Neural cell (in vitro differentiated cells): ENCODE data around the gene CABP4. TPM values are rescaled to one million over a fixed set of nuclear protein-coding genes. Genes with fewer than 3 reads are reported as not detected.

Source experiments
- H2AFZ ChIP-seq: fragments of 200-600, 300-800 bp; sonication (generic), shearing (Covaris generic); 2 replicates; pipeline ENCODE4 v1.6.0; 2014; ENCODE audit warnings: low read depth, mild to moderate bottlenecking, antibody characterized with exemption, low read length, moderate library complexity
- H3F3A ChIP-seq: fragments of 200-600 bp; shearing (Covaris generic); 2 replicates; pipeline ENCODE4 v1.6.1; 2016; ENCODE audit warnings: mild to moderate bottlenecking, moderate library complexity, mixed read lengths, antibody characterized with exemption, low read length; ENCODE audit not compliant: insufficient read depth, poor library complexity, severe bottlenecking
- H3K27ac ChIP-seq: fragments of 200-600, 300-800 bp; sonication (generic), shearing (Covaris generic); 2 replicates; pipeline ENCODE4 v1.5.1; 2014; ENCODE audit warnings: mild to moderate bottlenecking, low read length, moderate library complexity
- H3K27me3 ChIP-seq: fragments of 300-800, 200-600 bp; sonication (generic), shearing (Covaris generic); 2 replicates; pipeline ENCODE4 v1.6.0; 2014; ENCODE audit warnings: mild to moderate bottlenecking, low read depth, low read length, moderate library complexity; ENCODE audit not compliant: insufficient read depth
- H3K36me3 ChIP-seq: fragments of 300-800, 200-600 bp; sonication (generic), shearing (Covaris generic); 2 replicates; pipeline ENCODE4 v1.5.1; 2014; ENCODE audit warnings: mild to moderate bottlenecking, antibody characterized with exemption, low read length, moderate library complexity; ENCODE audit not compliant: insufficient read depth
- H3K4me2 ChIP-seq: fragments of 300-800, 200-600 bp; sonication (generic), shearing (Covaris generic); 2 replicates; pipeline ENCODE4 v1.6.0; 2014; ENCODE audit warnings: mild to moderate bottlenecking, low read length
- H3K4me3 ChIP-seq: fragments of 300-800, 200-600 bp; sonication (generic), shearing (Covaris generic); 2 replicates; pipeline ENCODE4 v1.5.1; 2014; ENCODE audit warnings: mild to moderate bottlenecking, low read length, moderate library complexity
- H3K79me2 ChIP-seq: fragments of 200-600 bp; shearing (Covaris generic); replicated peaks from 2 replicates; pipeline ENCODE4 v1.6.0; 2014; ENCODE audit warnings: mild to moderate bottlenecking, low read length, moderate library complexity; ENCODE audit not compliant: insufficient read depth
- H3K9ac ChIP-seq: fragments of 300-800, 200-600 bp; sonication (generic), shearing (Covaris generic); 2 replicates; pipeline ENCODE4 v1.6.1; 2016; ENCODE audit warnings: mild to moderate bottlenecking, low read length, mixed read lengths
- H3K9me2 ChIP-seq: fragments of 200-600 bp; shearing (Covaris generic); 2 replicates; pipeline ENCODE4 v1.6.1; 2016; ENCODE audit warnings: mild to moderate bottlenecking, low read length, mixed read lengths; ENCODE audit not compliant: insufficient read depth
- H3K9me3 ChIP-seq: fragments of 200-600, 300-800 bp; sonication (generic), shearing (Covaris generic); 2 replicates; pipeline ENCODE4 v1.6.1; 2016; ENCODE audit warnings: mild to moderate bottlenecking, mixed run types, low read length, moderate library complexity, mixed read lengths
- H4K20me1 ChIP-seq: fragments of 200-600 bp; shearing (Covaris generic); 2 replicates; pipeline ENCODE4 v1.6.1; 2016; ENCODE audit warnings: mild to moderate bottlenecking, mixed run types; ENCODE audit not compliant: insufficient read depth
- CTCF ChIP-seq: fragments of 450-650 bp; IDR thresholded peaks from 2 replicates; pipeline ENCODE4 v1.5.1; 2014; ENCODE audit warnings: antibody characterized with exemption, mild to moderate bottlenecking, moderate library complexity; ENCODE audit not compliant: poor library complexity, severe bottlenecking
- EP300 ChIP-seq: fragments of 450-650 bp; conservative IDR thresholded peaks from 2 replicates; pipeline ENCODE4 v1.6.1; 2014; ENCODE audit warnings: antibody characterized with exemption, mild to moderate bottlenecking, moderate library complexity; ENCODE audit not compliant: poor library complexity, severe bottlenecking
- EZH2 ChIP-seq: fragments of 200-600, 300-800 bp; shearing (Covaris generic), sonication (generic); IDR thresholded peaks from 2 replicates; pipeline ENCODE4 v1.6.1; 2014; ENCODE audit warnings: antibody characterized with exemption, low read length, borderline replicate concordance, mild to moderate bottlenecking; ENCODE audit not compliant: insufficient read depth, poor library complexity, severe bottlenecking
- MXI1 ChIP-seq: fragments of 450-650 bp; conservative IDR thresholded peaks from 2 replicates; pipeline ENCODE4 v1.6.1; 2014; ENCODE audit warnings: antibody characterized with exemption, mild to moderate bottlenecking; ENCODE audit not compliant: poor library complexity, severe bottlenecking
- POLR2AphosphoS5 ChIP-seq: IDR thresholded peaks from 2 replicates; pipeline ENCODE4 v1.6.1; 2012
- RAD21 ChIP-seq: fragments of 450-650 bp; conservative IDR thresholded peaks from 2 replicates; pipeline ENCODE4 v1.6.1; 2014; ENCODE audit warnings: antibody characterized with exemption, mild to moderate bottlenecking, moderate library complexity
- REST ChIP-seq: IDR thresholded peaks from 2 replicates; pipeline ENCODE4 v1.6.1; 2012; ENCODE audit warnings: borderline replicate concordance
- SMC3 ChIP-seq: fragments of 450-650 bp; conservative IDR thresholded peaks from 2 replicates; pipeline ENCODE4 v1.6.1; 2014; ENCODE audit warnings: antibody characterized with exemption, mild to moderate bottlenecking, moderate library complexity; ENCODE audit not compliant: poor library complexity
- TAF1 ChIP-seq: IDR thresholded peaks from 2 replicates; pipeline ENCODE4 v1.6.1; 2012; ENCODE audit warnings: low read depth
- polyA plus RNA-seq: library from polyadenylated mRNA; depleted of rRNA; stranded (reverse); fragments of >200 nt; gene quantifications from 2 replicates; pipeline ENCODE4 v1.2.3, GENCODE V29; 2014

CABP4 gene
- polyA plus RNA-seq, 1 donor from 2014 or later, result not detected

GRCh38 chr11:67418476-67419281 is 36.5 kb upstream of the CABP4 start:
- H3K27ac ChIP-seq, result no peak overlapping the region
- H3K36me3 ChIP-seq, result no peaks in the 10 kb centered on the region
- no peaks in the 10 kb centered on the region for H3K79me2 ChIP-seq
- H3K9me3 ChIP-seq, result no peaks in the 10 kb centered on the region
- H4K20me1 ChIP-seq, result no peaks in the 10 kb centered on the region
- H3K9me2 ChIP-seq, result no peaks in the 10 kb centered on the region
- peaks cover 23% of the 10 kb centered on the region for H3K27me3 ChIP-seq
- H3F3A ChIP-seq, result no peaks in the 10 kb centered on the region
- no peak for TF ChIP-seq SMC3
- TF ChIP-seq REST, result no peak
- no peak for TF ChIP-seq EZH2
- no peak for TF ChIP-seq EP300
- no peak for TF ChIP-seq CTCF
- TF ChIP-seq TAF1, result no peak
- TF ChIP-seq RAD21, result no peak
- TF ChIP-seq POLR2AphosphoS5, result no peak
- no peak for TF ChIP-seq MXI1
- H3K4me2 ChIP-seq, result no peak overlapping the region
- no peak overlapping the region for H3K4me3 ChIP-seq
- no peak overlapping the region for H3K9ac ChIP-seq
- H2AFZ ChIP-seq, result no peak overlapping the region

GRCh38 chr11:67419325-67420049 is 35.7 kb upstream of the CABP4 start:
- no peak overlapping the region for H3K4me2 ChIP-seq
- no peaks in the 10 kb centered on the region for H3K79me2 ChIP-seq
- H3K9me2 ChIP-seq, result no peaks in the 10 kb centered on the region
- H4K20me1 ChIP-seq, result no peaks in the 10 kb centered on the region
- H2AFZ ChIP-seq, result no peak overlapping the region
- H3K27me3 ChIP-seq, result peaks cover 21% of the 10 kb centered on the region
- H3K9ac ChIP-seq, result no peak overlapping the region
- no peaks in the 10 kb centered on the region for H3K9me3 ChIP-seq
- H3K4me3 ChIP-seq, result no peak overlapping the region
- H3K27ac ChIP-seq, result no peak overlapping the region
- H3F3A ChIP-seq, result no peaks in the 10 kb centered on the region
- TF ChIP-seq TAF1 (no peak), RAD21 (no peak), REST (no peak), EZH2 (no peak), MXI1 (no peak), EP300 (no peak), SMC3 (no peak), POLR2AphosphoS5 (no peak), CTCF (no peak)
- H3K36me3 ChIP-seq, result no peaks in the 10 kb centered on the region
